PC-3 (cell line): Measurements from ENCODE around the gene CHD5. TPM values are rescaled to one million over a fixed set of nuclear protein-coding genes. Genes with fewer than 3 reads are reported as not detected.

ENCODE experiments used
- ATAC-seq: fragments of 200-7000 bp; cut with Tn5 transposase; 2 replicates; pipeline ENCODE4 v1.9.1; 2020; ENCODE audit warnings: mild to moderate bottlenecking, moderate library complexity
- BruUV-seq: library from RNA; stranded (reverse); fragments of 400-500 nt; replicated peaks from 2 replicates; lab custom pipeline; 2021; lab: Mats Ljungman, UMichigan
- CTCF ChIA-PET: fragments of 300-600 bp; sonication (Branson Sonifier 250); formaldehyde crosslinking; loops from one replicate; lab custom pipeline; 2022; ENCODE audit warnings: antibody characterized with exemption; lab: Charles Lee
- POLR2A ChIA-PET: fragments of 300-600 bp; sonication (Branson Sonifier 250); formaldehyde crosslinking; loops from one replicate; lab custom pipeline; 2022; ENCODE audit warnings: antibody characterized with exemption; ENCODE audit not compliant: unreplicated experiment; lab: Charles Lee
- DNase-seq: peaks from one replicate; pipeline ENCODE4 v3.0.0-alpha.2; 2015
- H2AFZ ChIP-seq: fragments of 300-600 bp; sonication (generic); 2 replicates; pipeline ENCODE4 v1.6.0; 2016; ENCODE audit warnings: antibody characterized with exemption, low read length
- H3F3A ChIP-seq: fragments of 300-600 bp; sonication (generic); one replicate; pipeline ENCODE4 v1.6.0; 2017; ENCODE audit warnings: antibody characterized with exemption, low read length, control low read depth, mild to moderate bottlenecking; ENCODE audit not compliant: unreplicated experiment
- H3K27ac ChIP-seq: fragments of 300-600 bp; sonication (generic); 2 replicates; pipeline ENCODE4 v1.5.1; 2016; ENCODE audit warnings: mild to moderate bottlenecking, low read length
- H3K27me3 ChIP-seq: fragments of 300-600 bp; sonication (generic); 2 replicates; pipeline ENCODE4 v1.6.1; 2016; ENCODE audit warnings: low read length, mixed read lengths
- H3K36me3 ChIP-seq: fragments of 300-600 bp; sonication (generic); 2 replicates; pipeline ENCODE4 v1.6.1; 2016; ENCODE audit warnings: low read depth, mixed run types, low read length, mixed read lengths
- H3K4me1 ChIP-seq: fragments of 300-600 bp; sonication (generic); 2 replicates; pipeline ENCODE4 v1.5.1; 2016; ENCODE audit warnings: low read length; ENCODE audit not compliant: insufficient read depth
- H3K4me2 ChIP-seq: fragments of 300-600 bp; sonication (generic); 2 replicates; pipeline ENCODE4 v1.6.0; 2016; ENCODE audit warnings: low read length
- H3K4me3 ChIP-seq: fragments of 300-600 bp; sonication (generic); 2 replicates; pipeline ENCODE4 v1.5.1; 2016; ENCODE audit warnings: mild to moderate bottlenecking, low read length, mixed read lengths
- H3K79me2 ChIP-seq: fragments of 300-600 bp; sonication (generic); 2 replicates; pipeline ENCODE4 v1.6.1; 2017; ENCODE audit warnings: low read length, mixed read lengths
- H3K9ac ChIP-seq: fragments of 300-600 bp; sonication (generic); 2 replicates; pipeline ENCODE4 v1.6.0; 2016; ENCODE audit warnings: mild to moderate bottlenecking, low read length
- H3K9me2 ChIP-seq: fragments of 300-600 bp; sonication (generic); replicated peaks from 2 replicates; pipeline ENCODE4 v1.6.1; 2016; ENCODE audit warnings: mixed run types, low read length, mixed read lengths
- H3K9me3 ChIP-seq: fragments of 300-600 bp; sonication (generic); 2 replicates; pipeline ENCODE4 v1.6.1; 2016; ENCODE audit warnings: low read length, mixed read lengths
- H4K20me1 ChIP-seq: fragments of 300-600 bp; sonication (generic); 2 replicates; pipeline ENCODE4 v1.6.1; 2016; ENCODE audit warnings: low read length, mixed read lengths
- CTCF ChIP-seq: fragments of 300-600 bp; sonication (generic); conservative IDR thresholded peaks from 2 replicates; pipeline ENCODE4 v1.5.1; 2017; ENCODE audit warnings: antibody characterized with exemption, low read depth, mild to moderate bottlenecking, low read length
- EZH2 ChIP-seq: fragments of 300-600 bp; sonication (generic); IDR thresholded peaks from one replicate; pipeline ENCODE4 v1.6.1; 2017; ENCODE audit warnings: antibody characterized with exemption, mild to moderate bottlenecking, low read length; ENCODE audit not compliant: unreplicated experiment
- EZH2phosphoT487 ChIP-seq: fragments of 300-600 bp; sonication (generic); IDR thresholded peaks from 2 replicates; pipeline ENCODE4 v1.6.1; 2018; ENCODE audit warnings: mild to moderate bottlenecking, antibody characterized with exemption, low read length, borderline replicate concordance
- intact Hi-C: fragments of 100-400 bp; cut with micrococcal nuclease; formaldehyde crosslinking; loops from 2 replicates; pipeline ENCODE4 v1.9.0; 2023
- total RNA-seq: library from RNA; depleted of rRNA; stranded (reverse); fragments of >200 nt; gene quantifications from 2 replicates; pipeline ENCODE4 v1.2.3, GENCODE V29; 2014

CHD5 gene
- total RNA-seq, 1 experiment from 2014 or later = 0.55 TPM

- no peak overlapping the region for H3K9ac ChIP-seq
These were observed 71.0 kb downstream of the CHD5 start for GRCh38 chr1:6108937-6109614.

GRCh38 chr1:6108476-6108875 lies 71.6 kb downstream of the CHD5 start:
- DNase-seq = no peak

More at GRCh38 chr1:6108937-6109614, 71.0 kb downstream of the CHD5 start:
- no peaks in the 10 kb centered on the region for H3K9me3 ChIP-seq
- no peaks in the 10 kb centered on the region for H3K79me2 ChIP-seq
- intact Hi-C loops = loop anchor here (1.0 to 2.0 kb wide), 5 partner anchors 56 to 234 kb away; no protein-coding TSS in a partner anchor
- H3F3A ChIP-seq = no peaks in the 10 kb centered on the region
- H3K4me3 ChIP-seq = no peak overlapping the region
- no peaks in the 10 kb centered on the region for H3K27me3 ChIP-seq
- H3K4me2 ChIP-seq = peak overlapping the region; percentile 8; the same call in 1 of the 2 replicates
- TF ChIP-seq EZH2 (no peak), CTCF (peak; percentile 96), EZH2phosphoT487 (no peak)
- BruUV-seq = no TSS peak
- H3K36me3 ChIP-seq = no peaks in the 10 kb centered on the region
- ATAC-seq (peak; percentile 96), DNase-seq (peak; percentile 89)
- POLR2A ChIA-PET = no interaction called here
- CTCF ChIA-PET = interaction anchor here (0.6 to 1.1 kb wide), 7 partner anchors 28 to 136 kb away, joined by 3 to 15 read pairs (median 3); no protein-coding TSS in a partner anchor
- no peaks in the 10 kb centered on the region for H4K20me1 ChIP-seq
- no peaks in the 10 kb centered on the region for H3K9me2 ChIP-seq
- H2AFZ ChIP-seq = no peak overlapping the region
- H3K4me1 ChIP-seq = peaks cover 4% of the 10 kb centered on the region; the same call in 1 of the 2 replicates
- no peak overlapping the region for H3K27ac ChIP-seq

GRCh38 chr1:6107409-6108356 lies 72.4 kb downstream of the CHD5 start:
- TF ChIP-seq EZH2phosphoT487 (no peak), CTCF (no peak), EZH2 (no peak)
- Histone ChIP-seq H3K9ac (no peak overlapping the region), H3K4me2 (no peak overlapping the region), H3K4me1 (peaks cover 4% of the 10 kb centered on the region; the same call in 1 of the 2 replicates), H3K79me2 (no peaks in the 10 kb centered on the region), H3K27me3 (no peaks in the 10 kb centered on the region), H2AFZ (no peak overlapping the region), H3K27ac (no peak overlapping the region), H3K36me3 (no peaks in the 10 kb centered on the region), H3K4me3 (no peak overlapping the region), H3K9me3 (no peaks in the 10 kb centered on the region), H3K9me2 (no peaks in the 10 kb centered on the region), H3F3A (no peaks in the 10 kb centered on the region), H4K20me1 (no peaks in the 10 kb centered on the region)
- intact Hi-C loops = loop anchor here (1.0 to 2.0 kb wide), 3 partner anchors 55 to 235 kb away; no protein-coding TSS in a partner anchor
- ATAC-seq = no peak
- no TSS peak for BruUV-seq
- DNase-seq = no peak
- CTCF ChIA-PET = no interaction called here
- POLR2A ChIA-PET = no interaction called here

More at GRCh38 chr1:6108476-6108875, 71.6 kb downstream of the CHD5 start:
- no peaks in the 10 kb centered on the region for H3K79me2 ChIP-seq
- no peaks in the 10 kb centered on the region for H4K20me1 ChIP-seq
- no peak for ATAC-seq
- BruUV-seq = no TSS peak
- H3K4me3 ChIP-seq = no peak overlapping the region
- no peaks in the 10 kb centered on the region for H3K27me3 ChIP-seq
- no peak overlapping the region for H3K4me2 ChIP-seq
- TF ChIP-seq EZH2 = no peak
- POLR2A ChIA-PET = no interaction called here
- H2AFZ ChIP-seq = no peak overlapping the region
- H3K9me3 ChIP-seq = no peaks in the 10 kb centered on the region
- H3K27ac ChIP-seq = no peak overlapping the region
- no peaks in the 10 kb centered on the region for H3F3A ChIP-seq
- no peak overlapping the region for H3K9ac ChIP-seq
- H3K9me2 ChIP-seq = no peaks in the 10 kb centered on the region
- CTCF ChIA-PET = interaction anchor here (0.6 to 1.1 kb wide), 5 partner anchors 56 to 137 kb away, joined by 3 to 15 read pairs (median 9); no protein-coding TSS in a partner anchor
- no peaks in the 10 kb centered on the region for H3K36me3 ChIP-seq
- intact Hi-C loops = loop anchor here (1.0 to 2.0 kb wide), 3 partner anchors 56 to 234 kb away; no protein-coding TSS in a partner anchor
- peaks cover 4% of the 10 kb centered on the region; the same call in 1 of the 2 replicates for H3K4me1 ChIP-seq
